ENCODE results near the gene C3orf70. TPM values are rescaled to one million over a fixed set of nuclear protein-coding genes. Genes with fewer than 3 reads are reported as not detected.

Gene C3orf70
- total RNA-seq, 1 donor from 2014 or later: 3.2 TPM

DNA sequence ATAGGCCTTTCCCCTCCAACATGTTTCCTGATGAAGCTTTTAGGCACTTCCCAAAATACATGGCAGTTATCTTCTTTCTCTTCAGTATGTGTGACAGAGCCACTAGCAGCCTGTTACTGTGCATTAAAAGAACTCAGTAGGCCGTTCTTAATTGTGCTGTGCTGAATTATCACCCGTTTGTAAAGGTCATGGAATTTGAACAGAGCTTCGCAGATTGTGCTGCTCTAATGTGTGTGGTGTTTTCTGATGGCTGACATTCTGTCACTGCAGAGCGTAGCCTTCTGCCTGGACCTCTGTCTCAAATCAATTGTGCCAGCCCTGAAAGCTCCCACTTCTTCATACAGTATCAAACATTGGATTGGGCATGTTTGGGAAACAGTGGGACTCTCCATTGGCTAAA lies 111.3 kb downstream of the C3orf70 start:
- peaks cover 29% of the 10 kb centered on the region for H3K9me3 Mint-ChIP-seq
- H3K4me1 Mint-ChIP-seq: peaks cover 15% of the 10 kb centered on the region
- TF ChIP-seq CTCF (IDR thresholded peaks at IDR 0.05; ENCODE audit: unreplicated experiment): no peak
- DNase-seq (ENCODE audit: low spot score in 2 of 2, unreplicated experiment in 2 of 2): no peak
- no peak overlapping the region for H3K27ac Mint-ChIP-seq
- H3K36me3 Mint-ChIP-seq: peaks cover 21% of the 10 kb centered on the region
- no peaks in the 10 kb centered on the region for H3K27me3 Mint-ChIP-seq (ENCODE audit: low read depth)
- H3K4me3 Mint-ChIP-seq: no peak overlapping the region

- DNase-seq (ENCODE audit: low spot score in 2 of 2, unreplicated experiment in 2 of 2): no peak
- no peak for TF ChIP-seq CTCF (IDR thresholded peaks at IDR 0.05; ENCODE audit: unreplicated experiment)
- H3K9me3 Mint-ChIP-seq: peaks cover 38% of the 10 kb centered on the region
- no peak overlapping the region for H3K27ac Mint-ChIP-seq
- peaks cover 25% of the 10 kb centered on the region for H3K36me3 Mint-ChIP-seq
- H3K4me3 Mint-ChIP-seq: no peak overlapping the region
- H3K4me1 Mint-ChIP-seq: peaks cover 7% of the 10 kb centered on the region
- no peaks in the 10 kb centered on the region for H3K27me3 Mint-ChIP-seq (ENCODE audit: low read depth)
These were observed 112.4 kb downstream of the C3orf70 start for GRCh38 chr3:185040425-185040824.

GRCh38 chr3:185037801-185038200 lies 115.1 kb downstream of the C3orf70 start:
- H3K27ac Mint-ChIP-seq: no peak overlapping the region
- peaks cover 54% of the 10 kb centered on the region for H3K9me3 Mint-ChIP-seq
- H3K4me1 Mint-ChIP-seq: no peaks in the 10 kb centered on the region
- no peak overlapping the region for H3K4me3 Mint-ChIP-seq
- DNase-seq (ENCODE audit: low spot score in 2 of 2, unreplicated experiment in 2 of 2): no peak
- peaks cover 47% of the 10 kb centered on the region for H3K36me3 Mint-ChIP-seq
- TF ChIP-seq CTCF (IDR thresholded peaks at IDR 0.05; ENCODE audit: unreplicated experiment): no peak
- no peaks in the 10 kb centered on the region for H3K27me3 Mint-ChIP-seq (ENCODE audit: low read depth)

DNA sequence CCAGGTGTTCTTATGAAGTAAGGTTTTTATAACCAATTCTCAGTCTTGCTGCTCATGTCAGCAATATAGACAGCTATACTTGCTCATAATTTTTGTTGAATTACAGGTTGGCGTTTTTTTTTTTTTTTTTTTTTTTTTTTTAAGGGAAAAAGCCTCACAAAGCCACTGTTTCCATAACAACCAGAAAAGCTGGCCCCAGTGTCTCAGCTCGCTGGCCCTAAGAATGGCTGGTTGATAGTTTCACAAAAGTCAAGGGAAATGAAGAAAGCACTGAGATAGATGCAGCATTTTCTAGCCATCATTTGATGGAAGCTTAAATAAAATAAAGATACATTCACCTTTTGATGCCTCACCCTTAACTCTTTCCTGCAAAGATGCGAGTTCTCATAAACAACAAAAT lies 121.9 kb downstream of the C3orf70 start:
- H3K9me3 Mint-ChIP-seq: peaks cover 22% of the 10 kb centered on the region
- peaks cover 43% of the 10 kb centered on the region for H3K36me3 Mint-ChIP-seq
- no peak for TF ChIP-seq CTCF (IDR thresholded peaks at IDR 0.05; ENCODE audit: unreplicated experiment)
- H3K4me1 Mint-ChIP-seq: no peaks in the 10 kb centered on the region
- H3K27me3 Mint-ChIP-seq (ENCODE audit: low read depth): no peaks in the 10 kb centered on the region
- H3K27ac Mint-ChIP-seq: no peak overlapping the region
- H3K4me3 Mint-ChIP-seq: no peak overlapping the region
- no peak for DNase-seq (ENCODE audit: low spot score in 2 of 2, unreplicated experiment in 2 of 2)

- Mint-ChIP-seq H3K27me3 (ENCODE audit: low read depth) (no peaks in the 10 kb centered on the region), H3K9me3 (peaks cover 16% of the 10 kb centered on the region), H3K27ac (no peak overlapping the region), H3K36me3 (peaks cover 43% of the 10 kb centered on the region), H3K4me3 (no peak overlapping the region), H3K4me1 (no peaks in the 10 kb centered on the region)
- DNase-seq (ENCODE audit: low spot score in 2 of 2, unreplicated experiment in 2 of 2): no peak
- TF ChIP-seq CTCF (IDR thresholded peaks at IDR 0.05; ENCODE audit: unreplicated experiment): no peak
These were observed 122.5 kb downstream of the C3orf70 start for GRCh38 chr3:185030399-185030798.

GRCh38 chr3:185029086-185029485 lies 123.8 kb downstream of the C3orf70 start:
- Mint-ChIP-seq H3K4me3 (no peak overlapping the region), H3K27me3 (ENCODE audit: low read depth) (no peaks in the 10 kb centered on the region), H3K27ac (no peak overlapping the region), H3K9me3 (peaks cover 3% of the 10 kb centered on the region), H3K36me3 (peaks cover 41% of the 10 kb centered on the region), H3K4me1 (no peaks in the 10 kb centered on the region)
- no peak for TF ChIP-seq CTCF (IDR thresholded peaks at IDR 0.05; ENCODE audit: unreplicated experiment)
- no peak for DNase-seq (ENCODE audit: low spot score in 2 of 2, unreplicated experiment in 2 of 2)
